B cell (primary cell): ENCODE measurements around the gene STON2.

ENCODE experiments used
- CTCF ChIP-seq: fragments of 200-600 bp; IDR thresholded peaks from one replicate; pipeline ENCODE4 v1.8.0; 2022; ENCODE audit warnings: antibody characterized with exemption, mild to moderate bottlenecking
- EZH2 ChIP-seq: IDR thresholded peaks from 2 replicates; pipeline ENCODE4 v1.6.1; 2012; ENCODE audit warnings: borderline replicate concordance, low read depth, mild to moderate bottlenecking, moderate library complexity, low read length; ENCODE audit not compliant: insufficient read depth, poor library complexity, severe bottlenecking

- TF ChIP-seq CTCF (no peak), EZH2 (peak; percentile 43)
Observed at GRCh38 chr14:81436296-81437138, 36.4 kb upstream of the STON2 start.
